Right hindlimb (tissue), 1 donor: ENCODE measurements around the gene MROH2A.

Source experiments
- DNase-seq: peaks from one replicate; pipeline ENCODE4 v3.0.0-alpha.2; 2018

Gene MROH2A

GRCh38 chr2:233838251-233838650, 60.1 kb downstream of the MROH2A start:
- no peak for DNase-seq

GRCh38 chr2:233838726-233839446, 60.8 kb downstream of the MROH2A start:
- no peak for DNase-seq

- DNase-seq = no peak
Measured at GRCh38 chr2:233839447-233839820, 61.3 kb downstream of the MROH2A start.

GRCh38 chr2:233840520-233840919, 62.4 kb downstream of the MROH2A start:
- DNase-seq = no peak

- no peak for DNase-seq
Measured at GRCh38 chr2:233841183-233841582, 63.1 kb downstream of the MROH2A start.

GRCh38 chr2:233844064-233844807, 66.1 kb downstream of the MROH2A start:
- no peak for DNase-seq

- DNase-seq = no peak
Measured at GRCh38 chr2:233844836-233845235, 66.7 kb downstream of the MROH2A start.

GRCh38 chr2:233845301-233846060, 67.4 kb downstream of the MROH2A start:
- no peak for DNase-seq

- no peak for DNase-seq
Measured at GRCh38 chr2:233846387-233847247, 68.5 kb downstream of the MROH2A start.

- no peak for DNase-seq
Measured at GRCh38 chr2:233847248-233847898, 69.2 kb downstream of the MROH2A start.

GRCh38 chr2:233848276-233848675, 70.1 kb downstream of the MROH2A start:
- DNase-seq = no peak

- DNase-seq = no peak
Measured at GRCh38 chr2:233849607-233850271, 71.6 kb downstream of the MROH2A start.

- no peak for DNase-seq
Measured at GRCh38 chr2:233850745-233851144, 72.6 kb downstream of the MROH2A start.

GRCh38 chr2:233851169-233851568, 73.0 kb downstream of the MROH2A start:
- no peak for DNase-seq

GRCh38 chr2:233852056-233852455, 73.9 kb downstream of the MROH2A start:
- no peak for DNase-seq

- DNase-seq = no peak
Measured at GRCh38 chr2:233853353-233853752, 75.2 kb downstream of the MROH2A start.

GRCh38 chr2:233853883-233854240, 75.7 kb downstream of the MROH2A start:
- DNase-seq = no peak

GRCh38 chr2:233854241-233854981, 76.3 kb downstream of the MROH2A start, which contains the start of gene HJURP:
Gene HJURP (minus strand): TSS chr2:233854535. CDS start chr2:233854500, 35 bp downstream.
- peak; percentile 98 for DNase-seq

- no peak for DNase-seq
Measured at GRCh38 chr2:233855345-233855744, 77.2 kb downstream of the MROH2A start.

GRCh38 chr2:233856184-233856583, 78.1 kb downstream of the MROH2A start:
- DNase-seq = no peak
